Loucy (cell line): ENCODE results near the gene PRPF38A.
A peak's percentile ranks its signal among the peaks of the same experiment; 100 is the strongest.

Source experiments
- H2AFZ ChIP-seq: fragments of 200-600 bp; sonication (generic); 2 replicates; pipeline ENCODE4 v1.6.0; 2016; ENCODE audit warnings: antibody characterized with exemption, mild to moderate bottlenecking, low read length, moderate library complexity
- H3F3A ChIP-seq: fragments of 200-600 bp; 2 replicates; pipeline ENCODE4 v1.6.0; 2016; ENCODE audit warnings: antibody characterized with exemption, low read depth, mild to moderate bottlenecking
- H3K27me3 ChIP-seq: fragments of 200-600 bp; sonication (generic); 2 replicates; pipeline ENCODE4 v1.6.1; 2014; ENCODE audit warnings: low read length, mild to moderate bottlenecking; ENCODE audit not compliant: insufficient read depth, poor library complexity, severe bottlenecking
- H3K36me3 ChIP-seq: fragments of 200-600 bp; sonication (generic); 2 replicates; pipeline ENCODE4 v1.6.1; 2016; ENCODE audit warnings: low read length; ENCODE audit not compliant: insufficient read depth
- H3K4me1 ChIP-seq: fragments of 200-600 bp; sonication (generic); 2 replicates; pipeline ENCODE4 v1.5.1; 2014; ENCODE audit warnings: low read length, mild to moderate bottlenecking; ENCODE audit not compliant: insufficient read depth, poor library complexity, severe bottlenecking
- H3K4me2 ChIP-seq: fragments of 200-600 bp; sonication (generic); 2 replicates; pipeline ENCODE4 v1.6.0; 2014; ENCODE audit warnings: antibody characterized with exemption, low read length, low read depth, mild to moderate bottlenecking; ENCODE audit not compliant: poor library complexity, severe bottlenecking
- H3K4me3 ChIP-seq: fragments of 200-600 bp; sonication (generic); 2 replicates; pipeline ENCODE4 v1.5.1; 2014; ENCODE audit warnings: low read length, mild to moderate bottlenecking, mixed read lengths; ENCODE audit not compliant: poor library complexity, severe bottlenecking
- H3K79me2 ChIP-seq: fragments of 200-600 bp; sonication (generic); 2 replicates; pipeline ENCODE4 v1.6.1; 2014; ENCODE audit warnings: low read length; ENCODE audit not compliant: insufficient read depth
- H3K9ac ChIP-seq: fragments of 200-600 bp; sonication (generic); 2 replicates; pipeline ENCODE4 v1.6.0; 2014; ENCODE audit warnings: mild to moderate bottlenecking, low read depth, low read length, moderate library complexity; ENCODE audit not compliant: poor library complexity, severe bottlenecking
- H3K9me2 ChIP-seq: fragments of 200-600 bp; sonication (generic); replicated peaks from 2 replicates; pipeline ENCODE4 v1.6.1; 2016; ENCODE audit warnings: low read depth, low read length, mixed read lengths
- H3K9me3 ChIP-seq: fragments of 200-600 bp; sonication (generic); 2 replicates; pipeline ENCODE4 v1.6.1; 2014; ENCODE audit warnings: mild to moderate bottlenecking, antibody characterized with exemption, low read length, low read depth; ENCODE audit not compliant: insufficient read depth
- H4K20me1 ChIP-seq: fragments of 200-600 bp; sonication (generic); 2 replicates; pipeline ENCODE4 v1.6.0; 2014; ENCODE audit warnings: antibody characterized with exemption, low read length, mild to moderate bottlenecking; ENCODE audit not compliant: insufficient read depth, poor library complexity, severe bottlenecking
- CTCF ChIP-seq: fragments of 200-600 bp; sonication (generic); conservative IDR thresholded peaks from 2 replicates; pipeline ENCODE4 v1.5.1; 2014; ENCODE audit warnings: mild to moderate bottlenecking, antibody characterized with exemption, low read length
- EZH2phosphoT487 ChIP-seq: fragments of 200-600 bp; IDR thresholded peaks from 2 replicates; pipeline ENCODE4 v1.6.1; 2018; ENCODE audit warnings: antibody characterized with exemption, mild to moderate bottlenecking, moderate library complexity, borderline replicate concordance

Gene PRPF38A

GRCh38 chr1:52386458-52386857, 17.9 kb upstream of the PRPF38A start:
- Histone ChIP-seq H3F3A (no peaks in the 10 kb centered on the region), H3K4me1 (no peaks in the 10 kb centered on the region), H3K4me2 (no peak overlapping the region), H3K27me3 (no peaks in the 10 kb centered on the region), H3K9me2 (no peaks in the 10 kb centered on the region), H3K36me3 (peaks cover 80% of the 10 kb centered on the region), H3K9me3 (no peaks in the 10 kb centered on the region), H3K9ac (no peak overlapping the region), H4K20me1 (no peaks in the 10 kb centered on the region), H3K79me2 (no peaks in the 10 kb centered on the region), H3K4me3 (no peak overlapping the region), H2AFZ (no peak overlapping the region)
- no peak for TF ChIP-seq CTCF
- TF ChIP-seq EZH2phosphoT487: no peak

DNA sequence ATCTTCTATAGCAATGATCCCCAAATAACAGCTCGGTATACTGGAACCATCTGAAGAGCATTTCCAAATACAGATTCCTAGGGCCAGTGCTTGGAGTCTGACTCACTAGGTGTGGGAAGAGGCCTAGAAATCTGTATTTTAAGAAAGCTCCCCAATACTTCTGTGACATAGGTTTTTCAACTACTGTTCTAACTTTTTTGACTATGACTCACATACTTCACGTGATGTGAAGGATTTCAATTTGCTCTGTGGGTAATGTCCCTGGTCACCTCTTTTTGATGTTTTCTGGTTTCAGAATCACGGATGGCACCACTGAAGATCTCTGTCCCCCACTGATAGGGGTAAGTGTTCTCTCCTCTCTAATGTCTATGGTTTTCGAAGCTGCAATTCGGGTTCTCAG, 11.2 kb upstream of the PRPF38A start:
- no peak overlapping the region for H3K9ac ChIP-seq
- H3F3A ChIP-seq: no peaks in the 10 kb centered on the region
- no peaks in the 10 kb centered on the region for H3K27me3 ChIP-seq
- H3K9me2 ChIP-seq: no peaks in the 10 kb centered on the region
- no peaks in the 10 kb centered on the region for H3K4me1 ChIP-seq
- peaks cover 7% of the 10 kb centered on the region for H4K20me1 ChIP-seq
- no peak overlapping the region for H2AFZ ChIP-seq
- peaks cover 8% of the 10 kb centered on the region; the same call in 1 of the 2 replicates for H3K79me2 ChIP-seq
- no peak for TF ChIP-seq CTCF
- TF ChIP-seq EZH2phosphoT487: no peak
- peaks cover 66% of the 10 kb centered on the region for H3K36me3 ChIP-seq
- H3K9me3 ChIP-seq: no peaks in the 10 kb centered on the region
- H3K4me3 ChIP-seq: no peak overlapping the region
- H3K4me2 ChIP-seq: no peak overlapping the region

- Histone ChIP-seq H3K9me2 (no peaks in the 10 kb centered on the region), H3K9me3 (no peaks in the 10 kb centered on the region), H3K36me3 (peaks cover 44% of the 10 kb centered on the region; the same call in 1 of the 2 replicates), H3K4me3 (no peak overlapping the region), H3K27me3 (no peaks in the 10 kb centered on the region), H4K20me1 (peaks cover 28% of the 10 kb centered on the region), H3K4me1 (peaks cover 34% of the 10 kb centered on the region), H3K9ac (no peak overlapping the region), H3K79me2 (peaks cover 63% of the 10 kb centered on the region), H2AFZ (no peak overlapping the region), H3F3A (no peaks in the 10 kb centered on the region), H3K4me2 (peak overlapping the region; percentile 73)
- TF ChIP-seq EZH2phosphoT487 (no peak), CTCF (no peak)
These were observed 4.8 kb upstream of the PRPF38A start for GRCh38 chr1:52399629-52400028.
